DOHH2 (cell line): Measurements from ENCODE around the gene ETV4.
A peak's percentile ranks its signal among the peaks of the same experiment; 100 is the strongest.

Experiments
- H3F3A ChIP-seq: fragments of 200-600 bp; sonication (generic), shearing (Covaris generic); 2 replicates; pipeline ENCODE4 v1.6.0; 2016; ENCODE audit warnings: antibody characterized with exemption, mild to moderate bottlenecking; ENCODE audit not compliant: control insufficient read depth, insufficient read depth
- H3K27ac ChIP-seq: fragments of 200-600 bp; sonication (generic); 2 replicates; pipeline ENCODE4 v1.5.1; 2014; ENCODE audit warnings: low read depth, mild to moderate bottlenecking, low read length, moderate library complexity
- H3K27me3 ChIP-seq: fragments of 200-600 bp; sonication (generic); 2 replicates; pipeline ENCODE4 v1.6.1; 2014; ENCODE audit warnings: mild to moderate bottlenecking, low read length, mixed read lengths; ENCODE audit not compliant: control insufficient read depth
- H3K36me3 ChIP-seq: fragments of 200-600 bp; sonication (generic); 2 replicates; pipeline ENCODE4 v1.6.1; 2014; ENCODE audit warnings: mild to moderate bottlenecking, low read length, moderate library complexity, mixed read lengths; ENCODE audit not compliant: control insufficient read depth
- H3K4me1 ChIP-seq: fragments of 200-600 bp; sonication (generic); 2 replicates; pipeline ENCODE4 v1.6.1; 2014; ENCODE audit warnings: mild to moderate bottlenecking, low read length, mixed read lengths; ENCODE audit not compliant: control insufficient read depth
- H3K4me2 ChIP-seq: fragments of 200-600 bp; sonication (generic); 2 replicates; pipeline ENCODE4 v1.6.0; 2014; ENCODE audit warnings: mild to moderate bottlenecking, low read length, moderate library complexity
- H3K4me3 ChIP-seq: fragments of 200-600 bp; sonication (generic); 2 replicates; pipeline ENCODE4 v1.5.1; 2014; ENCODE audit warnings: mild to moderate bottlenecking, low read length, mixed read lengths
- H3K79me2 ChIP-seq: fragments of 200-600 bp; sonication (generic); 2 replicates; pipeline ENCODE4 v1.6.1; 2014; ENCODE audit warnings: mild to moderate bottlenecking, low read length, mixed read lengths; ENCODE audit not compliant: control insufficient read depth
- H3K9me2 ChIP-seq: fragments of 200-600 bp; sonication (generic); replicated peaks from 2 replicates; pipeline ENCODE4 v1.6.1; 2014; ENCODE audit warnings: mild to moderate bottlenecking, low read length, mixed read lengths; ENCODE audit not compliant: control insufficient read depth
- H3K9me3 ChIP-seq: fragments of 200-600 bp; sonication (generic); 2 replicates; pipeline ENCODE4 v1.6.1; 2014; ENCODE audit warnings: antibody characterized with exemption, low read length, mixed read lengths; ENCODE audit not compliant: control insufficient read depth, insufficient read depth
- H4K20me1 ChIP-seq: fragments of 200-600 bp; sonication (generic); 2 replicates; pipeline ENCODE4 v1.6.0; 2014; ENCODE audit warnings: low read depth, mild to moderate bottlenecking, antibody characterized with exemption, low read length, moderate library complexity; ENCODE audit not compliant: control insufficient read depth, insufficient read depth
- CTCF ChIP-seq: fragments of 200-600 bp; sonication (generic); IDR thresholded peaks from one replicate; pipeline ENCODE4 v1.5.1; 2014; ENCODE audit warnings: antibody characterized with exemption, mild to moderate bottlenecking, low read depth, low read length; ENCODE audit not compliant: poor library complexity, severe bottlenecking
- EZH2phosphoT487 ChIP-seq: fragments of 200-600 bp; sonication (generic); IDR thresholded peaks from 2 replicates; pipeline ENCODE4 v1.6.1; 2017; ENCODE audit warnings: borderline replicate concordance, mild to moderate bottlenecking, antibody characterized with exemption, low read length, moderate library complexity, mixed read lengths

ETV4 gene

GRCh38 chr17:43547659-43548256 is 1.6 kb upstream of the ETV4 start:
- no peak overlapping the region for H3K4me2 ChIP-seq
- H3K4me3 ChIP-seq: no peak overlapping the region
- H3F3A ChIP-seq: no peaks in the 10 kb centered on the region

GRCh38 chr17:43547189-43547550 is 1.0 kb upstream of the ETV4 start:
- peaks cover 21% of the 10 kb centered on the region for H3K4me1 ChIP-seq
- no peaks in the 10 kb centered on the region for H3K9me3 ChIP-seq
- no peaks in the 10 kb centered on the region for H3K36me3 ChIP-seq
- peaks cover 7% of the 10 kb centered on the region; the same call in 1 of the 2 replicates for H4K20me1 ChIP-seq
- no peak overlapping the region for H3K27ac ChIP-seq
- peaks cover 58% of the 10 kb centered on the region for H3K27me3 ChIP-seq
- no peaks in the 10 kb centered on the region for H3F3A ChIP-seq
- H3K79me2 ChIP-seq: no peaks in the 10 kb centered on the region
- no peak overlapping the region for H3K4me3 ChIP-seq
- no peak overlapping the region for H3K4me2 ChIP-seq
- TF ChIP-seq CTCF (no peak), EZH2phosphoT487 (no peak)
- no peaks in the 10 kb centered on the region for H3K9me2 ChIP-seq

More at GRCh38 chr17:43547659-43548256, 1.6 kb upstream of the ETV4 start:
- no peak overlapping the region for H3K27ac ChIP-seq
- TF ChIP-seq CTCF: no peak
- TF ChIP-seq EZH2phosphoT487: no peak
- H3K4me1 ChIP-seq: peaks cover 21% of the 10 kb centered on the region
- no peaks in the 10 kb centered on the region for H3K9me3 ChIP-seq
- H3K9me2 ChIP-seq: no peaks in the 10 kb centered on the region
- H3K27me3 ChIP-seq: peaks cover 54% of the 10 kb centered on the region
- H4K20me1 ChIP-seq: peaks cover 7% of the 10 kb centered on the region; the same call in 1 of the 2 replicates
- no peaks in the 10 kb centered on the region for H3K36me3 ChIP-seq
- H3K79me2 ChIP-seq: no peaks in the 10 kb centered on the region

GRCh38 chr17:43545383-43545632 is 832 bp downstream of the ETV4 start:
- no peak overlapping the region for H3K27ac ChIP-seq
- H3K4me2 ChIP-seq: peak overlapping the region; percentile 89
- H3K36me3 ChIP-seq: no peaks in the 10 kb centered on the region
- TF ChIP-seq CTCF (no peak), EZH2phosphoT487 (no peak)
- peaks cover 7% of the 10 kb centered on the region; the same call in 1 of the 2 replicates for H4K20me1 ChIP-seq
- peaks cover 21% of the 10 kb centered on the region for H3K4me1 ChIP-seq
- no peaks in the 10 kb centered on the region for H3K9me2 ChIP-seq
- H3F3A ChIP-seq: no peaks in the 10 kb centered on the region
- H3K79me2 ChIP-seq: no peaks in the 10 kb centered on the region
- H3K4me3 ChIP-seq: peak overlapping the region; percentile 70
- H3K9me3 ChIP-seq: no peaks in the 10 kb centered on the region
- peaks cover 65% of the 10 kb centered on the region for H3K27me3 ChIP-seq
